Mesenchymal stem cell (in vitro differentiated cells and primary cell): Measurements from ENCODE around the gene IL11.

ENCODE experiments used
- DNase-seq: peaks from one replicate; pipeline ENCODE4 v3.0.0-alpha.2; 2013
- H2AFZ ChIP-seq: one replicate; pipeline ENCODE4 v1.6.1; 2013; ENCODE audit warnings: low read depth, mild to moderate bottlenecking, control low read depth, inconsistent platforms, low read length, moderate library complexity
- H2AK5ac ChIP-seq: 2 replicates; pipeline ENCODE4 v1.6.1; 2013; ENCODE audit warnings: low read length, moderate library complexity, mild to moderate bottlenecking, inconsistent platforms; ENCODE audit not compliant: severe bottlenecking
- H2BK120ac ChIP-seq: one replicate; pipeline ENCODE4 v1.6.1; 2013; ENCODE audit warnings: low read depth, mild to moderate bottlenecking, inconsistent platforms, low read length, moderate library complexity
- H2BK12ac ChIP-seq, 2 experiments: one replicate each; pipeline ENCODE4 v1.6.1; 2013; ENCODE audit warnings: inconsistent platforms in 2 of 2, low read length in 2 of 2, mild to moderate bottlenecking in 2 of 2, moderate library complexity in 2 of 2, control low read depth in 1 of 2
- H2BK15ac ChIP-seq: one replicate; pipeline ENCODE4 v1.6.1; 2013; ENCODE audit warnings: mild to moderate bottlenecking, low read depth, inconsistent platforms; ENCODE audit not compliant: poor library complexity, severe bottlenecking
- H2BK5ac ChIP-seq: 2 replicates; pipeline ENCODE4 v1.6.1; 2013; ENCODE audit warnings: low read depth, mild to moderate bottlenecking, low read length, control low read depth, inconsistent platforms; ENCODE audit not compliant: poor library complexity, severe bottlenecking
- H3K14ac ChIP-seq, 2 experiments: one replicate each; pipeline ENCODE4 v1.6.1; 2013; ENCODE audit warnings: inconsistent platforms in 2 of 2, low read length in 2 of 2, control low read depth in 1 of 2, mild to moderate bottlenecking in 1 of 2, moderate library complexity in 1 of 2
- H3K18ac ChIP-seq, 2 experiments: one replicate each; pipeline ENCODE4 v1.6.1; 2013; ENCODE audit warnings: inconsistent platforms in 2 of 2, low read length in 2 of 2, control low read depth in 1 of 2, low read depth in 1 of 2, mild to moderate bottlenecking in 1 of 2
- H3K23ac ChIP-seq, 2 experiments: one replicate each; pipeline ENCODE4 v1.6.1; 2013; ENCODE audit warnings: inconsistent platforms in 2 of 2, low read length in 2 of 2, mild to moderate bottlenecking in 2 of 2, moderate library complexity in 2 of 2, control low read depth in 1 of 2
- H3K27ac ChIP-seq: 2 replicates; pipeline ENCODE4 v1.5.1; 2013; ENCODE audit warnings: mild to moderate bottlenecking, moderate library complexity, low read length, control low read depth, inconsistent platforms; ENCODE audit not compliant: poor library complexity, severe bottlenecking
- H3K27me3 ChIP-seq, 2 experiments: 2 replicates each; pipeline versions ENCODE4 v1.6.1 to v1.7.0; 2013; ENCODE audit warnings: low read length in 2 of 2, mild to moderate bottlenecking in 2 of 2, moderate library complexity in 2 of 2, control low read depth in 1 of 2, inconsistent platforms in 1 of 2; ENCODE audit not compliant: control insufficient read depth in 1 of 2, insufficient read depth in 1 of 2
- H3K36me3 ChIP-seq, 2 experiments: 2 replicates each; pipeline versions ENCODE4 v1.6.1 to v1.7.0; 2013; ENCODE audit warnings: low read length in 2 of 2, control low read depth in 1 of 2, inconsistent platforms in 1 of 2, low read depth in 1 of 2, mild to moderate bottlenecking in 1 of 2; ENCODE audit not compliant: insufficient read depth in 2 of 2, control insufficient read depth in 1 of 2
- H3K4ac ChIP-seq, 2 experiments: one replicate each; pipeline ENCODE4 v1.6.1; 2013; ENCODE audit warnings: inconsistent platforms in 2 of 2, low read length in 2 of 2, mild to moderate bottlenecking in 2 of 2, moderate library complexity in 2 of 2, control low read depth in 1 of 2, low read depth in 1 of 2
- H3K4me1 ChIP-seq: 2 replicates; pipeline ENCODE4 v1.6.1; 2013; ENCODE audit warnings: low read depth, low read length, control low read depth; ENCODE audit not compliant: control insufficient read depth, insufficient read depth
- H3K4me2 ChIP-seq: 2 replicates; pipeline ENCODE4 v1.6.1; 2013; ENCODE audit warnings: low read length, mild to moderate bottlenecking, inconsistent platforms; ENCODE audit not compliant: poor library complexity, severe bottlenecking
- H3K4me3 ChIP-seq, 2 experiments: 2 replicates each; pipeline versions ENCODE4 v1.5.1 to v1.7.0; 2013; ENCODE audit warnings: low read length in 2 of 2, mild to moderate bottlenecking in 2 of 2, control low read depth in 1 of 2, low read depth in 1 of 2; ENCODE audit not compliant: insufficient read depth in 1 of 2
- H3K79me1 ChIP-seq: replicated peaks from 2 replicates; pipeline ENCODE4 v1.6.1; 2013; ENCODE audit warnings: mild to moderate bottlenecking, control low read depth, low read length, inconsistent platforms; ENCODE audit not compliant: poor library complexity, severe bottlenecking
- H3K9ac ChIP-seq: 2 replicates; pipeline ENCODE4 v1.7.0; 2013; ENCODE audit warnings: mild to moderate bottlenecking, low read length, moderate library complexity
- H3K9me3 ChIP-seq: 2 replicates; pipeline ENCODE4 v1.7.0; 2013; ENCODE audit warnings: mild to moderate bottlenecking, low read length; ENCODE audit not compliant: control insufficient read depth
- H4K8ac ChIP-seq: one replicate; pipeline ENCODE4 v1.6.1; 2013; ENCODE audit warnings: inconsistent platforms, mild to moderate bottlenecking, low read length, moderate library complexity
- H4K91ac ChIP-seq: one replicate; pipeline ENCODE4 v1.6.1; 2013; ENCODE audit warnings: mild to moderate bottlenecking, low read length, inconsistent platforms
- WGBS: methylation state at CpG from one replicate; pipeline ENCODE4 v1.1.7; 2013; ENCODE audit warnings: mixed read lengths; 5-methylcytosine and 5-hydroxymethylcytosine counted together

The IL11 gene

DNA sequence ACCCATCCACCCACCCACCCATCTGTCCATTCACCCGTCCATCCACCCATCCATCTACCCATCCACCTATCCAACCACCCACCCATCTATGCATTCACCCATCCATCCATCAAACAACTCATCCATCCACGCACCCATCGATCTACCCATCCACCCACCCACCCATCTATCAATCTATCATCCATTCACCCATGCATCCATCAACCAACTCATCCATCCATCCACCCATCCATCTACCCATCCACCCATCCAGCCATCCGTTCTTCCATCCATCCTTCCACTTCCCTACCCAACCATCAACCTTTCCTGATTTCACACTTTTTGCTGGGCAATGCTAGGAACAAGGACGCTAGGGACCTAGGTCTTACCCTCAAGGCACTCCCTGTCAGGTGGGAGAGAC is 11.8 kb upstream of the IL11 start:
- Histone ChIP-seq H2BK5ac (no peak overlapping the region), H3K14ac (no peak overlapping the region), H3K36me3 (peaks cover 3% of the 10 kb centered on the region in 2 experiments), H2AK5ac (no peak overlapping the region), H3K79me1 (peaks cover 8% of the 10 kb centered on the region), H3K4me3 (no peak overlapping the region), H2BK120ac (no peak overlapping the region), H2AFZ (no peak overlapping the region), H3K4me1 (peaks cover 25% of the 10 kb centered on the region), H2BK12ac (no peak overlapping the region), H3K18ac (no peak overlapping the region), H3K9me3 (no peaks in the 10 kb centered on the region), H3K27ac (no peak overlapping the region), H4K91ac (no peak overlapping the region), H4K8ac (no peak overlapping the region), H2BK15ac (no peak overlapping the region), H3K23ac (no peak overlapping the region), H3K27me3 (peaks cover 0 to 16% of the 10 kb centered on the region in 2 experiments), H3K4ac (no peak overlapping the region), H3K9ac (no peak overlapping the region), H3K4me2 (no peak overlapping the region)
- DNase-seq = no peak
- 94% methylated on average over 5 of the region's 5 CpGs for WGBS

DNA sequence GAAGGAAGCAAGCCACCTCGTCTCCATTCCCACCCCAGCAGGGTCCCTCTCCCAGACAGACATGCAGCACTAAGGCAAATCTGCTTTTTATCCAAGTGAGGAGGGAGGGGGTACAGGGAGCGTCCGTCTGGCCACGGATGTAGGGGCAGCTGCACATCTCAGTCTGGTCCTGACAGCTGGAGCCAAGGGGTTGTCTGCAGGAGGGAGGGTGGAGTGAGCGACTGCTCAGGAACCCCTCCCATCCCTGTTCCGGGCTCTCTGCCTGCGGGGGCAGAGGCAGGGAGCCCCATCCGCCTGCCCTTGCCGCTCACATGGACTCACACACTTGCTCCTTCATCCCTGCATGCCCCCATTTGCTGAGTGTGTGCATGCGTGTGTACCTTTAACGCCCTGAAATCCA is 8.9 kb upstream of the IL11 start:
- Histone ChIP-seq H3K23ac (no peak overlapping the region), H4K91ac (no peak overlapping the region), H3K4ac (no peak overlapping the region), H4K8ac (no peak overlapping the region), H2AFZ (no peak overlapping the region), H3K27me3 (peaks cover 0 to 23% of the 10 kb centered on the region in 2 experiments), H3K27ac (no peak overlapping the region), H3K4me2 (no peak overlapping the region), H2BK5ac (no peak overlapping the region), H3K9ac (no peak overlapping the region), H2BK120ac (no peak overlapping the region), H2AK5ac (no peak overlapping the region), H3K36me3 (no peaks in the 10 kb centered on the region), H3K9me3 (no peaks in the 10 kb centered on the region), H3K14ac (no peak overlapping the region), H3K18ac (no peak overlapping the region), H3K4me1 (peaks cover 39% of the 10 kb centered on the region), H2BK12ac (no peak overlapping the region), H2BK15ac (no peak overlapping the region), H3K79me1 (peaks cover 4% of the 10 kb centered on the region), H3K4me3 (no peak overlapping the region)
- 58% methylated on average over 10 of the region's 11 CpGs for WGBS
- DNase-seq = no peak

DNA sequence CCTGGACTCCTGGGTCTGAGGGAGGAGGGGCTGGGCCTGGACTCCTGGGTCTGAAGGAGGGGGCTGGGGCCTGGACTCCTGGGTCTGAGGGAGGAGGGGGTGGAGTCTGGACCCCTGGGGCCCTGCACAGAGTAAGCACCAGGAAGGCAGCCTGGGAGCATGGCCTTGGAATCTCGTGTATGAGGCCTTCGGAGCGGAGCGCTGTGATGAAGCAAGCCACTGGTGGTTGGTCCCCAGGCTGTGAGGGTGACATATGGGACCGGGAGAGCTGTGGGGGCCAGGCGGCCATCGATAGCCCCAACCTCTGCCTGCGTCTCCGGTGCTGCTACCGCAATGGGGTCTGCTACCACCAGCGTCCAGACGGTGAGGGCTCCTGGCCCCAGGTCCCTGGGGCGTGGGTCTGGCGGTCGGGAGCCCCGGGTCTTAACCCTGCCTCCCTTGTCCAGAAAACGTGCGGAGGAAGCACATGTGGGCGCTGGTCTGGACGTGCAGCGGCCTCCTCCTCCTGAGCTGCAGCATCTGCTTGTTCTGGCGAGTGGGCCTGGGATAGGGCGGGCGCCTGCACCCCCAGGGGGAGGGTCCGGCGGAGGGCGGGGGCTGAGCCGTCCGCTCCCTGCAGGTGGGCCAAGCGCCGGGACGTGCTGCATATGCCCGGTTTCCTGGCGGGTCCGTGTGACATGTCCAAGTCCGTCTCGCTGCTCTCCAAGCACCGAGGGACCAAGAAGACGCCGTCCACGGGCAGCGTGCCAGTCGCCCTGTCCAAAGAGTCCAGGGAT is 7.3 kb upstream of the IL11 start:
- H4K8ac ChIP-seq = no peak overlapping the region
- no peaks in the 10 kb centered on the region for H3K9me3 ChIP-seq
- no peak overlapping the region for H3K27ac ChIP-seq
- H3K9ac ChIP-seq = no peak overlapping the region
- peak overlapping the region in 1 of 2 experiments; percentile 26 for H3K14ac ChIP-seq
- peak overlapping the region in 1 of 2 experiments; percentile 25 for H3K18ac ChIP-seq
- H3K27me3 ChIP-seq = peaks cover 0 to 30% of the 10 kb centered on the region in 2 experiments
- no peak overlapping the region for H3K4me2 ChIP-seq
- no peak overlapping the region for H3K4me3 ChIP-seq
- no peak overlapping the region for H2BK5ac ChIP-seq
- no peak overlapping the region for H2BK120ac ChIP-seq
- peak overlapping the region in 1 of 2 experiments; percentile 56 for H3K23ac ChIP-seq
- peaks cover 4% of the 10 kb centered on the region for H3K79me1 ChIP-seq
- no peak overlapping the region for H3K4ac ChIP-seq
- peak overlapping the region; percentile 44 for H2BK15ac ChIP-seq
- H3K4me1 ChIP-seq = peaks cover 51% of the 10 kb centered on the region
- H3K36me3 ChIP-seq = no peaks in the 10 kb centered on the region
- peak overlapping the region in 1 of 2 experiments; percentile 3 for H2BK12ac ChIP-seq
- WGBS = 15% methylated on average over 43 of the region's 43 CpGs
- peak overlapping the region; percentile 56 for H4K91ac ChIP-seq
- DNase-seq = no peak
- no peak overlapping the region for H2AFZ ChIP-seq
- peak overlapping the region; percentile 27 for H2AK5ac ChIP-seq

DNA sequence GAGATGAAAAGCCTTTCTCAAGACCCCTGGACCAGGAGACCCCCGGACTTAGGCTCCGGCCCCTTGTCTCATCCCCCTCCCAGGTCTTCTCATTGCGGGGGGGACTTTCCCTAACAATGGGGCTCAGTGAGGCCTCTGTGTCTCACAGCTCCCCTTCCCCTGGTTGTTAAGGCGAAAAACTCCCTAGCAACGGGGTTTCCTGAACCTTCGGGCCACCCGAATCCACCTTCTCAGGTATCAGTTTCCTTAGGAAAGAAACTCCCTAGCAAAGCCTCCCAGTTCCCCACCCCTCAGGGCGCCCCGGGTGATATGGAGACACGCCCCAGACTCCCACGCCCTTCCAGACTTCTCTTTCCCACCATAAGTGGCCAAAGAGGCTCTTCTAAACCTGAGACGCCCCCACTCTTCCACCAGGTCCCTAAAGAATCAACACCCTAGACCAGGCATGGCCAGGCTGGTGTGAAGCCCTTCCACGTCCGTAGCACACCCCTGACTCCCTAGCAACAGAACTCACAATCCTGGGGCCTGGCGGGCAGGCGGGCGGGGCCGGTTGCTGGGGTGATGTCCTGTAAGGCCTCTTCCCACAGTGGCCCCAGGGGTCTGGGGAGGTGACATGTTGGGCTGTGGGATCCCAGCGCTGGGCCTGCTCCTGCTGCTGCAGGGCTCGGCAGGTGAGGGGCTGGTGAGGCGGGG is 6.1 kb upstream of the IL11 start, which contains the start of gene TMEM190:
TMEM190 (plus strand) TSS at position 586 of the 693 bp plus-strand sequence; CDS start at position 614, 28 bp downstream.
- Histone ChIP-seq H2BK12ac (peak within 1 kb of the TSS in 1 of 2 experiments; percentile 3), H3K4me2 (no peak within 1 kb of the TSS), H3K79me1 (no peaks in the 10 kb centered on the region), H3K9ac (no peak within 1 kb of the TSS), H4K91ac (no peak within 1 kb of the TSS), H3K18ac (peak within 1 kb of the TSS in 1 of 2 experiments; percentile 25), H2BK15ac (no peak within 1 kb of the TSS), H3K9me3 (no peaks in the 10 kb centered on the region), H3K14ac (peak within 1 kb of the TSS in 1 of 2 experiments; percentile 26), H3K36me3 (no peaks in the 10 kb centered on the region), H2AFZ (no peak within 1 kb of the TSS), H3K4ac (no peak within 1 kb of the TSS), H3K23ac (peak within 1 kb of the TSS in 1 of 2 experiments; percentile 56), H2BK120ac (no peak within 1 kb of the TSS), H3K27ac (no peak within 1 kb of the TSS), H4K8ac (peak within 1 kb of the TSS; percentile 13), H2AK5ac (peak within 1 kb of the TSS; percentile 85), H3K27me3 (peaks cover 0 to 30% of the 10 kb centered on the region in 2 experiments), H3K4me1 (peaks cover 55% of the 10 kb centered on the region), H3K4me3 (no peak within 1 kb of the TSS), H2BK5ac (no peak within 1 kb of the TSS)
- WGBS = 54% methylated on average over 19 of the region's 21 CpGs
- DNase-seq = no peak
